PC-9 (cell line): ENCODE measurements around the gene KCNH2.

Experiments used
- CTCF ChIP-seq: fragments of 200-600 bp; sonication (generic); conservative IDR thresholded peaks from 2 replicates; pipeline ENCODE4 v1.6.1; 2017; ENCODE audit warnings: mixed run types, antibody characterized with exemption, mild to moderate bottlenecking, moderate library complexity
- EZH2 ChIP-seq: fragments of 200-600 bp; sonication (generic); IDR thresholded peaks from 2 replicates; pipeline ENCODE4 v1.8.0; 2017; ENCODE audit warnings: antibody characterized with exemption, low read depth

GRCh38 chr7:150914196-150914595 lies 63.9 kb downstream of the KCNH2 start:
- TF ChIP-seq CTCF (no peak), EZH2 (no peak)
